Testis (tissue), 2 donors: ENCODE results near the gene TMEM19.

ENCODE experiments used
- POLR2A ChIP-seq: fragments of 450-650 bp; IDR thresholded peaks from one replicate; pipeline ENCODE4 v1.6.1; 2017; ENCODE audit warnings: antibody characterized with exemption, mild to moderate bottlenecking, moderate library complexity
- TF ChIP-seq, protein P1 (sequence below), 3 experiments: fragments of 450-650 bp in 2 of 3; fragments of 200-600 bp in 1 of 3; sonication (generic) in 1 of 3; IDR thresholded peaks; one replicate each; pipeline ENCODE4 v1.5.1; 2016 to 2019; ENCODE audit warnings: antibody characterized with exemption in 3 of 3, mild to moderate bottlenecking in 2 of 3, moderate library complexity in 1 of 3

DNA sequence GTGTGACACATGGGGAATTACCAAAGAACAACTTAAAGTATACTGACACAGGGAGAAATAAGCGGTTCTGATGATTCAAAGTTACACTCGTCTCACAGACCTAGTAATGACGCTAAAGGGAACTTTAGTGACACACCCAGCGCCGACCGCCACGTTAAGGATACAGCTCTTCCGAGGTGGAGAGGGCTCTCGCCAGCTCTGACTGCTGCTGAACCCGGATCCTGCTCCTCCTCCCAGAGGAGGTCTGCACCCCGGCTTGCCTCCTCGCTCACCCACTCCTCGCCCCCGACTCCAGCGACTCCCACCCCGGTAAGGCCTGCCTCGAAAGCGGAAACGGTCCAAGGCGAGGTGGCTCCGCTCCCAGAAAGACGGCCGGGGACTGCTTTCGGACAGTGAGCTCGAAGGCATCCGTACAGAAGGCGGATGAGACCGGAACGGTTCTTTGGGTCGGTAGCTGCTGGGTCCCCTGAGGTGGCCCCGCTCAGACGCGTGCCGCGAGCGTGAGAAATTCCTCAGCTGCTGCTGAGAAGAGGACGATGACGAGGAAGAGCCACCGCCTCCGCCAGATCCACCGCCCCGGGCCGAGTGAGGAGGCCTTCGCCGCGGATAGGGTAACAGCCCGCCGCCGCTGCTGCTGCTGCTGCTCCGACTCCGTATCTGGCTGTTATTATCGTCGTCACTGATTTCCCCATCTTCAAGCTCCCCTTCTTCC lies 22.9 kb upstream of the TMEM19 start:
- no peak for TF ChIP-seq POLR2A
- TF ChIP-seq, protein P1, sequence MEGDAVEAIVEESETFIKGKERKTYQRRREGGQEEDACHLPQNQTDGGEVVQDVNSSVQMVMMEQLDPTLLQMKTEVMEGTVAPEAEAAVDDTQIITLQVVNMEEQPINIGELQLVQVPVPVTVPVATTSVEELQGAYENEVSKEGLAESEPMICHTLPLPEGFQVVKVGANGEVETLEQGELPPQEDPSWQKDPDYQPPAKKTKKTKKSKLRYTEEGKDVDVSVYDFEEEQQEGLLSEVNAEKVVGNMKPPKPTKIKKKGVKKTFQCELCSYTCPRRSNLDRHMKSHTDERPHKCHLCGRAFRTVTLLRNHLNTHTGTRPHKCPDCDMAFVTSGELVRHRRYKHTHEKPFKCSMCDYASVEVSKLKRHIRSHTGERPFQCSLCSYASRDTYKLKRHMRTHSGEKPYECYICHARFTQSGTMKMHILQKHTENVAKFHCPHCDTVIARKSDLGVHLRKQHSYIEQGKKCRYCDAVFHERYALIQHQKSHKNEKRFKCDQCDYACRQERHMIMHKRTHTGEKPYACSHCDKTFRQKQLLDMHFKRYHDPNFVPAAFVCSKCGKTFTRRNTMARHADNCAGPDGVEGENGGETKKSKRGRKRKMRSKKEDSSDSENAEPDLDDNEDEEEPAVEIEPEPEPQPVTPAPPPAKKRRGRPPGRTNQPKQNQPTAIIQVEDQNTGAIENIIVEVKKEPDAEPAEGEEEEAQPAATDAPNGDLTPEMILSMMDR (IDR thresholded peaks at IDR 0.05): no peak
